HUDEP-2 (cell line): Measurements from ENCODE around the gene KCND2.
A peak's percentile ranks its signal among the peaks of the same experiment; 100 is the strongest.

ENCODE experiments used
- DNase-seq, 76 experiments: peaks; one replicate each; lab custom pipeline; 2025; ENCODE audit not compliant: unreplicated experiment in 76 of 76; lab: John Stamatoyannopoulos, UW

KCND2 gene

DNA sequence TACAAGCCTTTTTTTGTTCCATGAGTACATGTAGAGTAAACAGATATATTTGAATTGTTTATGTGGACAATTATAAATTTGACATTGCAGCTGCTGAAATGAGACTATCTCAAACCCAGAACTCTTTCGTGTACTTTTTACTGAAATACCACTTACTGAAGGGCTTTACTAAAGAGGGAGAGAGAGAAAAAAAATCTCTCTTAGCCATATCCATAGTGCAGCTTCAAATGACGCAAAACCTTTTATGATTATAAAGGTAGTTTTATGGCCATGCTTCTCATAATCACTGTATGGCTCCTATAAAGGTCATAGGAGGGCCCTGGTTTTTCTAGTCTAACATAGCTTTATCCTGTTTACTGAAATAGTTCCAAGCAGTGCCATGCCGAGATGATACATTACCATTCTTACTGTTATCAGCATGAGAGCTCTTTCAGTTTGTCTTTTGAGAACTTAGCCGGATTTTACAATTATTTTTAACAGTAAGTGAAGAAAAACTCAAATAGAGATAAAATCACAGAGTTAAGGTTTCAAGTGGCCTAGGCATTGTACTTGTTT, 35.1 kb downstream of the KCND2 start:
- no peak for DNase-seq

- DNase-seq: no peak
Measured at GRCh38 chr7:120311028-120311788, 38.2 kb downstream of the KCND2 start.

- DNase-seq: no peak
Measured at GRCh38 chr7:120320218-120320961, 47.4 kb downstream of the KCND2 start.

- no peak for DNase-seq
Measured at GRCh38 chr7:120327054-120327453, 54.1 kb downstream of the KCND2 start.

DNA sequence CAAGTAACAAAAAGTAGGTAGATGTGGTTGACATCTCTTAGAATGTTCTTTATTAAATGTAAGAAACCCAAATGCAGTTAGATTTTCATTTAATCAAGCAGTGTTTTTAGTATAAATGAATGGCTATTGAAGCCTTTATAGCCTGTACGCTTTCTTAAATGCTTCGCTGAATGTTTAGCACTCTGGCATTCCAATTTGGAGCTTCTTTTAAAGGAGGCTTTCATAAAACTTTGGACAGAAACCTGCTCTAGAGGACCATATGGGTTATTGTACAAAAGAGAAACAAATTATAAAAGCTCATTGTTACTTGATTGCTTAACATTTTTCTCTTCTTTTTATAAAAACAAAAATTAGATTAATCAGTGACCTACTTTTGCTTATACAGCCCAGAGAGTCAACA, 59.5 kb downstream of the KCND2 start:
- no peak for DNase-seq

- no peak for DNase-seq
Measured at GRCh38 chr7:120334475-120334874, 61.5 kb downstream of the KCND2 start.

GRCh38 chr7:120337308-120337907, 64.4 kb downstream of the KCND2 start:
- DNase-seq: peak in 4 of 76 experiments; percentile 0 to 15 (median 8)

DNA sequence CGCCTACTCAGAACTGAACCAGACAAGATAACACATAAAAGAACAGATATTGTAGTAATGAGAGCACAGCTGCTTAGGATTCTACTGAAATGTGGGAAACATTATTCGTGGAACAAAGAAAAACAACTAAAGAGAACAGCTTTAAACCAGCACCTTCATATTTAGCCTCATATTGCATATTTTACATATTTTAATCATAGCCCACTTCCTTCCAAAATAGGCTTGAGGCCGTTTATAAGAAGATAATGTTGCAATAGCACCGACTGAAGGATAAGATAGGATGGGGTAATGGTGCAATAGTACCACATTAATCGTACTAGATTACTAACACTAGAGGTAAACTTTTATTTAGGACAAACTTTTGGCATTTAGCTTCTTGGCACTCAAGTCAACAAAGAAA, 71.3 kb downstream of the KCND2 start:
- no peak for DNase-seq

DNA sequence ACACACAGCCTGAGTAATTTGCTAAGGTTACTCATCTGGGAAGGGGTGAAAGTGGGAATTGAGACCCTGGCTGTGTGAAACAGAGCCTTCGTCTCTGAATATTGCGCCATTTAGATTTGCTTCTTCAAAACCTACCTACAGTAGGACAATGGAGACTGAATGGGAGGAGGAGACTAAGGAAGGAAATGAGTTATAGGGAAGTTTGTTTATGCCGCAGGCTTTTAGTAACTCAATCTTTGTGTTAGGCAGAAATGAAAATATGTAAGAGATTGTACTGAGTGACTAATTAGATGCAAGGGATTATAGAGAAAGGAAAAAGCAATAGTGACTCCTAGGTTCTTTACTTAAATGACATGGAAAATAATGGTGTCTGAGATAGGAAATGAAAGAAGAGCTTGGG, 80.2 kb downstream of the KCND2 start:
- DNase-seq: no peak

- DNase-seq: no peak
Measured at GRCh38 chr7:120360918-120361317, 87.9 kb downstream of the KCND2 start.

GRCh38 chr7:120363414-120363813, 90.4 kb downstream of the KCND2 start:
- DNase-seq: no peak

DNA sequence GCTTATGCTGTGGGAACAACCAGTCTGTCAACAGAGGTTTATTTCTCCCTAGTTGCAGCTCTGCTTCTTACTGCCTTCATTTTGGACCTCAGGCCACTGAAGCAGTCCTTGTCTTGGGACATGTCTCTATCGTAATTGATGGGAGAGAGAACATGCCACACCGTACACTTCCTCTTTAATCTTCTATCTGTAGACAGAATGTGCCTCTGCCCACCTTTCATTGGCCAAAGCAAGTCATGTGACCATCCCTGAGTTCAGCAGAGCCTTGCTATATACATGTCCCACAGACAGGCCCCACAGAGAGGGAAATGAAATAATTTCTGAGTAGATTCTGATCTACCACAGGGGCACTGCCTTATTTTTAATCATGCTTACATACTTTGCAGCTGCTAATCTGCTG, 98.0 kb downstream of the KCND2 start:
- peak in 4 of 76 experiments; percentile 0 to 5 (median 1) for DNase-seq

GRCh38 chr7:120373174-120373573, 100.2 kb downstream of the KCND2 start:
- DNase-seq: no peak

GRCh38 chr7:120394595-120394994, 121.6 kb downstream of the KCND2 start:
- no peak for DNase-seq

- DNase-seq: no peak
Measured at GRCh38 chr7:120395526-120396019, 122.6 kb downstream of the KCND2 start.

DNA sequence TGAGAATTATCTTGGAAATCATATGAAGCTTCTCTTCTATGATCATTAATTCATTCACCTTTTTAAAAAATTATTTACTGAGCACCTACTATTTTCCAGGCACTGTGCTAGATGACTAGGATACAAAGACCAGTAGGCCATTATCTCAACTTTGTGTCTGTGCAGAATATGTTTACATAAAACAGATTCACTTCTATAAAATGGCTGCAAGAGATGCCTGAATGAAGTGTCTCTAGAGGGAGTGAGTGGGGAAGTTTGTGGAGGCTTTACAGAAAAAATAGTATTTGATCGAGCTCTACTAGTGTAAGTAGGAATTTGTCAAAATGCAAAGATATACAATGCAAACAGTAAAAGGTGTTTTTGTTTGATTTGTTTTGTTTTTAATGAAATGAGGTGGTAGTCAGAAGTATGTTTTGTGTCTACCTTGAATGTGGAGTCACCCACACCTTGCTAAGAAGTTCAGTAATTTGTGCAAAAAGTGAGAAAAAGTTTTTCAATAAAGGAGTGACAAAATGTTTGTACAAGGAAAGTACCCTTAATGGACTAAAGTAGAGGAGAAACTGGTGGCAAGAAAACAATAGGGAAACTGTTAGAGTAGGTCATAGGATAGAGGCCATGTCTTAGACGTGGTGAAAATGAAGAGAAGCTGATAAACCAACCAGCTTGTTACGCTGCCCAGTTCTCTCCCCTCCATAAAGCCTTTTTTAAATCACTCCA, 125.5 kb downstream of the KCND2 start:
- DNase-seq: no peak

- DNase-seq: no peak
Measured at GRCh38 chr7:120400806-120401455, 128.0 kb downstream of the KCND2 start.

DNA sequence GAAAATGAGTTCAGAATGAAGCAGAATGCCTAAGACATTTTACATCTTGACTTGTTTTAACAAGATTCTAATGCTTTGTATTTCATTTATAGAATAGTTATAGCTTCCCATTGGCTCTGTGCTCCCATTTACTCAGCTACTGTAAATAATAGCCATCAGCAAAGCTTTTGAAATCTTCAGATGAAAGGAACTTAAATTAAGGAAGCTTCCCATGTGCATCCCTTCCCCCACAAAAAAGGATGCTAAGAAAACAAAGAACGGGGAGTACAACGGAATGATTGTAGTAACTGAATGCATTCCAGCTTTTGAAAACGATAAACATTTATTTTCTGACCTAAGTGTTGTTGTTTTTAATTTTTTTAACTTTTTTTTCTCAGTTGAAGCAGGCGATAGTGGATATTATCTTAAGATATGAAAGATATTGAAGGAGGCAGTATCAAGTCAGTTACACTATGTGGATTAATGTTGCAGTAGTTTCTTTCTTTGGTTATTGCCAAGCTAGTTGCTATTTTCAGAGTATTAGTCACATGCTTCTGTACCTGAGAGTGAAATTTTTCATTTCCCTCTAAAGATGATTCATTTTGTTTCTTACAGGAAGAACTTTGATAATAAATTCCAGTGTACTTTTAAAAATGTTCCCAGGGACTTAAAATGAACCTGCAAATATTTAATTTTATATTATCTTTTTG, 129.2 kb downstream of the KCND2 start:
- DNase-seq: no peak

GRCh38 chr7:120402801-120403200, 129.8 kb downstream of the KCND2 start:
- DNase-seq: no peak

GRCh38 chr7:120404042-120404441, 131.1 kb downstream of the KCND2 start:
- no peak for DNase-seq
